PC-3 (cell line): ENCODE data around the gene C3orf18. TPM values are rescaled to one million over a fixed set of nuclear protein-coding genes. Genes with fewer than 3 reads are reported as not detected.

Experiments
- ATAC-seq: fragments of 200-7000 bp; cut with Tn5 transposase; 2 replicates; pipeline ENCODE4 v1.9.1; 2020; ENCODE audit warnings: mild to moderate bottlenecking, moderate library complexity
- BruUV-seq: library from RNA; stranded (reverse); fragments of 400-500 nt; replicated peaks from 2 replicates; lab custom pipeline; 2021; lab: Mats Ljungman, UMichigan
- CTCF ChIA-PET: fragments of 300-600 bp; sonication (Branson Sonifier 250); formaldehyde crosslinking; loops from one replicate; lab custom pipeline; 2022; ENCODE audit warnings: antibody characterized with exemption; lab: Charles Lee
- POLR2A ChIA-PET: fragments of 300-600 bp; sonication (Branson Sonifier 250); formaldehyde crosslinking; loops from one replicate; lab custom pipeline; 2022; ENCODE audit warnings: antibody characterized with exemption; ENCODE audit not compliant: unreplicated experiment; lab: Charles Lee
- DNase-seq: peaks from one replicate; pipeline ENCODE4 v3.0.0-alpha.2; 2015
- H2AFZ ChIP-seq: fragments of 300-600 bp; sonication (generic); 2 replicates; pipeline ENCODE4 v1.6.0; 2016; ENCODE audit warnings: antibody characterized with exemption, low read length
- H3F3A ChIP-seq: fragments of 300-600 bp; sonication (generic); one replicate; pipeline ENCODE4 v1.6.0; 2017; ENCODE audit warnings: antibody characterized with exemption, low read length, control low read depth, mild to moderate bottlenecking; ENCODE audit not compliant: unreplicated experiment
- H3K27ac ChIP-seq: fragments of 300-600 bp; sonication (generic); 2 replicates; pipeline ENCODE4 v1.5.1; 2016; ENCODE audit warnings: mild to moderate bottlenecking, low read length
- H3K27me3 ChIP-seq: fragments of 300-600 bp; sonication (generic); 2 replicates; pipeline ENCODE4 v1.6.1; 2016; ENCODE audit warnings: low read length, mixed read lengths
- H3K36me3 ChIP-seq: fragments of 300-600 bp; sonication (generic); 2 replicates; pipeline ENCODE4 v1.6.1; 2016; ENCODE audit warnings: low read depth, mixed run types, low read length, mixed read lengths
- H3K4me1 ChIP-seq: fragments of 300-600 bp; sonication (generic); 2 replicates; pipeline ENCODE4 v1.5.1; 2016; ENCODE audit warnings: low read length; ENCODE audit not compliant: insufficient read depth
- H3K4me2 ChIP-seq: fragments of 300-600 bp; sonication (generic); 2 replicates; pipeline ENCODE4 v1.6.0; 2016; ENCODE audit warnings: low read length
- H3K4me3 ChIP-seq: fragments of 300-600 bp; sonication (generic); 2 replicates; pipeline ENCODE4 v1.5.1; 2016; ENCODE audit warnings: mild to moderate bottlenecking, low read length, mixed read lengths
- H3K79me2 ChIP-seq: fragments of 300-600 bp; sonication (generic); 2 replicates; pipeline ENCODE4 v1.6.1; 2017; ENCODE audit warnings: low read length, mixed read lengths
- H3K9ac ChIP-seq: fragments of 300-600 bp; sonication (generic); 2 replicates; pipeline ENCODE4 v1.6.0; 2016; ENCODE audit warnings: mild to moderate bottlenecking, low read length
- H3K9me2 ChIP-seq: fragments of 300-600 bp; sonication (generic); replicated peaks from 2 replicates; pipeline ENCODE4 v1.6.1; 2016; ENCODE audit warnings: mixed run types, low read length, mixed read lengths
- H3K9me3 ChIP-seq: fragments of 300-600 bp; sonication (generic); 2 replicates; pipeline ENCODE4 v1.6.1; 2016; ENCODE audit warnings: low read length, mixed read lengths
- H4K20me1 ChIP-seq: fragments of 300-600 bp; sonication (generic); 2 replicates; pipeline ENCODE4 v1.6.1; 2016; ENCODE audit warnings: low read length, mixed read lengths
- CTCF ChIP-seq: fragments of 300-600 bp; sonication (generic); conservative IDR thresholded peaks from 2 replicates; pipeline ENCODE4 v1.5.1; 2017; ENCODE audit warnings: antibody characterized with exemption, low read depth, mild to moderate bottlenecking, low read length
- EZH2 ChIP-seq: fragments of 300-600 bp; sonication (generic); IDR thresholded peaks from one replicate; pipeline ENCODE4 v1.6.1; 2017; ENCODE audit warnings: antibody characterized with exemption, mild to moderate bottlenecking, low read length; ENCODE audit not compliant: unreplicated experiment
- EZH2phosphoT487 ChIP-seq: fragments of 300-600 bp; sonication (generic); IDR thresholded peaks from 2 replicates; pipeline ENCODE4 v1.6.1; 2018; ENCODE audit warnings: mild to moderate bottlenecking, antibody characterized with exemption, low read length, borderline replicate concordance
- intact Hi-C: fragments of 100-400 bp; cut with micrococcal nuclease; formaldehyde crosslinking; loops from 2 replicates; pipeline ENCODE4 v1.9.0; 2023
- total RNA-seq: library from RNA; depleted of rRNA; stranded (reverse); fragments of >200 nt; gene quantifications from 2 replicates; pipeline ENCODE4 v1.2.3, GENCODE V29; 2014

Gene C3orf18
- total RNA-seq, 1 experiment from 2014 or later: 31.2 TPM

GRCh38 chr3:50588759-50589433 is 21.3 kb upstream of the C3orf18 start:
- no peaks in the 10 kb centered on the region for H3K9me2 ChIP-seq
- intact Hi-C loops: no loop called here
- no peaks in the 10 kb centered on the region for H3K79me2 ChIP-seq
- DNase-seq (no peak), ATAC-seq (no peak)
- no peak overlapping the region for H3K9ac ChIP-seq
- no peaks in the 10 kb centered on the region for H3F3A ChIP-seq
- H3K9me3 ChIP-seq: no peaks in the 10 kb centered on the region
- no peaks in the 10 kb centered on the region for H4K20me1 ChIP-seq
- no peak overlapping the region for H3K27ac ChIP-seq
- BruUV-seq: no TSS peak
- TF ChIP-seq EZH2phosphoT487 (no peak), EZH2 (no peak), CTCF (no peak)
- H2AFZ ChIP-seq: no peak overlapping the region
- no peaks in the 10 kb centered on the region for H3K27me3 ChIP-seq
- H3K4me1 ChIP-seq: peaks cover 2% of the 10 kb centered on the region; the same call in 1 of the 2 replicates
- POLR2A ChIA-PET: interaction anchor here (0.6 kb wide), 1 partner anchor 27 kb away, joined by 5 read pairs; no protein-coding TSS in a partner anchor
- no peak overlapping the region for H3K4me3 ChIP-seq
- CTCF ChIA-PET: interaction anchor here (0.6 to 1.0 kb wide), 3 partner anchors 21 to 1228 kb away, joined by 3 to 8 read pairs (median 5); partner anchors contain the start of gene CISH
- H3K36me3 ChIP-seq: no peaks in the 10 kb centered on the region
- no peak overlapping the region for H3K4me2 ChIP-seq

- no peak for ATAC-seq
- no peak overlapping the region for H3K9ac ChIP-seq
- no peaks in the 10 kb centered on the region for H3K9me3 ChIP-seq
- H3K27me3 ChIP-seq: no peaks in the 10 kb centered on the region
- POLR2A ChIA-PET: no interaction called here
- H3K4me1 ChIP-seq: peaks cover 2% of the 10 kb centered on the region; the same call in 1 of the 2 replicates
- TF ChIP-seq CTCF (no peak), EZH2 (no peak), EZH2phosphoT487 (no peak)
- no peaks in the 10 kb centered on the region for H4K20me1 ChIP-seq
- BruUV-seq: TSS peak; percentile 1
- H3K4me2 ChIP-seq: no peak overlapping the region
- no peak overlapping the region for H3K4me3 ChIP-seq
- CTCF ChIA-PET: no interaction called here
- intact Hi-C loops: no loop called here
- no peak overlapping the region for H2AFZ ChIP-seq
- no peaks in the 10 kb centered on the region for H3K9me2 ChIP-seq
- no peak overlapping the region for H3K27ac ChIP-seq
- H3K79me2 ChIP-seq: no peaks in the 10 kb centered on the region
- no peaks in the 10 kb centered on the region for H3F3A ChIP-seq
- DNase-seq: no peak
- no peaks in the 10 kb centered on the region for H3K36me3 ChIP-seq
Observed at GRCh38 chr3:50587806-50588758, 20.5 kb upstream of the C3orf18 start.
